GM08714 (cell line): Measurements from ENCODE around the gene ACTL9.

Experiments
- H3K4me3 ChIP-seq: fragments of 200-500 bp; sonication (Bioruptor generic); 2 replicates; pipeline ENCODE4 v1.5.1; 2014; ENCODE audit warnings: mild to moderate bottlenecking, low read length, inconsistent platforms
- ZNF274 ChIP-seq: IDR thresholded peaks from 2 replicates; pipeline ENCODE4 v1.6.1; 2012; ENCODE audit warnings: mild to moderate bottlenecking, low read depth, low read length

ACTL9 gene

GRCh38 chr19:8697671-8698432 is 743 bp downstream of the ACTL9 start:
- TF ChIP-seq ZNF274: no peak

DNA sequence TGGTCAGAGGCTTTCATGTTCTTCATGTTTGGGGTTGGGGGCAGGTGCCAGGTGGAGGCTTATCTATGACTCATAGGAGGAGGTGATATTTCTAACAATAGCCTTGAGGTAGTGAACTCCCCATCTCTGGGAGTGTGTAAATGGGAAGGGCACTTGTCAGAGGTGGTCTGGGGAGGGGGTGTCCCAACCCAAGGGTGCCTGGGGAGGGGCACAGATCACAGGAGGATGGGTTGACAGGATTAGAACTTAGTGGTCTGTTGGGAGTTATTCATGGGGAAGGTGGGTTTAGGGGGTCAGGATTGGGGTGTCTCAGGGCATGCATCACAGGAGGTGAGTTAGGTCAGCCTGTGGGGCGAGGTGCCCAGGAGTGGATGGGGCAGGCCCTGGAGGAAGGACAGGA is 1.6 kb downstream of the ACTL9 start:
- no peak overlapping the region for H3K4me3 ChIP-seq
- no peak for TF ChIP-seq ZNF274

More at GRCh38 chr19:8697671-8698432, 743 bp downstream of the ACTL9 start:
- H3K4me3 ChIP-seq: no peak overlapping the region

DNA sequence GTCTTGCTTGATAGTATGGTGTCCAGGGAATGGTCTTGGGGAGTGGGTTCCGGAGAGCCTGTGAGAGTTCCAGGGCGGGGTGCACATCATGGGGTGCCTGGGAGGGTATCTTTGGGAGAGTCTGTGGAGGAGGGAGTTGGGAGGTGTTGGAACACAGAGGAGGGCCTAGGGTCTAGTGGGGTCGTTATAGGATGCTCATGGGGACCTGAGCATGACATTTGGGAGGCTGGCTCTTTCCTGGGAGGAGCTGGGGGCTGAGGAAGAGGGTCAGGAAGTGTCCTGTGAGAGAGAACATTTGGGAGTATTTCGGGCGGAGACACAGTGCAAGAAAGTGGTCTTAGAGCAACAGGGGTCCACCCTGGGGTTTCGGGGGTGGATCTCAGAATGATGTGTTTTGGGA is 2.7 kb downstream of the ACTL9 start:
- no peak for TF ChIP-seq ZNF274
- no peak overlapping the region for H3K4me3 ChIP-seq

- TF ChIP-seq ZNF274: no peak
- H3K4me3 ChIP-seq: no peak overlapping the region
Observed at GRCh38 chr19:8695501-8695900, 3.1 kb downstream of the ACTL9 start.

- TF ChIP-seq ZNF274: no peak
- H3K4me3 ChIP-seq: no peak overlapping the region
Observed at GRCh38 chr19:8690753-8691539, 7.6 kb downstream of the ACTL9 start.

DNA sequence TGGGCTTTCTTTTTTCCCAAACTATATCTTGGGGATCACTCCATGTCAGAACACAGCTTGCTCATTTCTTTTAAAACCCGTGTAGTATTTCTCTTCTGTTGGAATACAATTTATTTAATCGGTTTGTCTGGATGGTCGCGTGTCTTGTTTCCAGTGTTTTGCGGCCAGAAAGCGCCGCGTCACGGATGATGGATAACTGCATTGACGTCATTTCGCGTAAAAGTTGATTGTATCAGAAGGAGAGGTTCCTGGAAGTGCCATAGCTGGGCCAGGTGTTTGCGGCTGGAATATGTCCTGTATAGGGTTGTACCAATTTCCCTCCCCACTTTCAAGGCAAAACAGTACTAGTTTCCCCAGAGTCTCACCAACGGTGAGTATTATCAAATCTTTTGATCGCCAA is 9.7 kb downstream of the ACTL9 start:
- H3K4me3 ChIP-seq: no peak overlapping the region
- no peak for TF ChIP-seq ZNF274

DNA sequence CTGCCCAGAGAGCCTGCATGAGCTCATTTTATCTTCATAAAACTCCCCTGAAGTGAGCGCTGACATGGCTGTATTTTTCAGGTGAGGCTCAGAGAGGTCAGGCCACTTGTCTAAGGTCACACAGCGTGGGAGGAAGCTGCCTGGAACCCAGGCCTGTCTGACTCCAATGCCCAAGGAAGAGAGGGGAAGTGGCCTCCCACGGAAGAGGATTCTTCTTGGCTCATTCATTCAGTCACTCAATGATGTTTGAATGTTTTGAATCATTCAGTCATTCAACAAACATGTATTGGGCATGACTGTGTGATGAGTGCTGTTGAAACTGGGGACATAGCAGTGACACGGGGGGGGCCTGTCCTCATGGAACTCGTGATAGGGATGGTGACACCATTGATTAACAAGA is 12.0 kb downstream of the ACTL9 start:
- TF ChIP-seq ZNF274: no peak
- H3K4me3 ChIP-seq: no peak overlapping the region

- no peak for TF ChIP-seq ZNF274
- H3K4me3 ChIP-seq: no peak overlapping the region
Observed at GRCh38 chr19:8684001-8684902, 14.3 kb downstream of the ACTL9 start.

GRCh38 chr19:8682931-8683330 is 15.7 kb downstream of the ACTL9 start:
- TF ChIP-seq ZNF274: no peak
- H3K4me3 ChIP-seq: no peak overlapping the region

- H3K4me3 ChIP-seq: no peak overlapping the region
Observed at GRCh38 chr19:8682472-8682871, 16.1 kb downstream of the ACTL9 start.

DNA sequence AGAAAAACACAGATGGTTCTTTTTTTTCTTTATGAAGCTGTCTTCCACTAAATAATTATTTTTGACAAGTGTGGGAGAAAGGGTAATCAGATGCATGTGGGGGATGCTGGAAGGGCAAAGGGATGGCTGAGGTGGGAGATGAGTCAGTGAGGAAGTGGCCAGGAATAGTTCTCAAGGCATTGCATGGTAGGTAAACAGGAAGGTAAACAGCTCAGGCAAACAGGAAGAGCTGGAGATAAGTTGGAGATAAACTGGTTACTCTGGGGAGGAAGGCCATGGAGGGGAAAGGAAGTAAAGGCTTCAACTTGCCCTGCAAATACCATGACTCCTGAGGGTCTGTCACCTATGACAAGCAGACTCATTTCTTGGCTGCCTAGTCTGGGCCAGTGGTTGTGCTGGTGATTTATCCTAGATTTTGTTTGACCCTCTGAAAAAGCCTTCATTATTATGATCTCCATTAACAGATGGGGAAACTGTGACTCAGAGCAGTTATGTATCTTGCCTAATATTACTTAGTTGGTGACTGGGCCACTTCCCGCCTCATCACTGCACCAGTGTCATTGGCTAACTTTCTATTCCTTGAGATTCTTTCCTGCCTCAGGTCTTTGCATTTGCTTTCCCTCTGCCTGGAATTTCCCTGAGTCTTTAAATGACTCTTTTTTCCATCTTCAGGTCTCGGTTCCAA is 17.1 kb downstream of the ACTL9 start:
- TF ChIP-seq ZNF274: no peak
- no peak overlapping the region for H3K4me3 ChIP-seq

More at GRCh38 chr19:8682472-8682871, 16.1 kb downstream of the ACTL9 start:
- no peak for TF ChIP-seq ZNF274

DNA sequence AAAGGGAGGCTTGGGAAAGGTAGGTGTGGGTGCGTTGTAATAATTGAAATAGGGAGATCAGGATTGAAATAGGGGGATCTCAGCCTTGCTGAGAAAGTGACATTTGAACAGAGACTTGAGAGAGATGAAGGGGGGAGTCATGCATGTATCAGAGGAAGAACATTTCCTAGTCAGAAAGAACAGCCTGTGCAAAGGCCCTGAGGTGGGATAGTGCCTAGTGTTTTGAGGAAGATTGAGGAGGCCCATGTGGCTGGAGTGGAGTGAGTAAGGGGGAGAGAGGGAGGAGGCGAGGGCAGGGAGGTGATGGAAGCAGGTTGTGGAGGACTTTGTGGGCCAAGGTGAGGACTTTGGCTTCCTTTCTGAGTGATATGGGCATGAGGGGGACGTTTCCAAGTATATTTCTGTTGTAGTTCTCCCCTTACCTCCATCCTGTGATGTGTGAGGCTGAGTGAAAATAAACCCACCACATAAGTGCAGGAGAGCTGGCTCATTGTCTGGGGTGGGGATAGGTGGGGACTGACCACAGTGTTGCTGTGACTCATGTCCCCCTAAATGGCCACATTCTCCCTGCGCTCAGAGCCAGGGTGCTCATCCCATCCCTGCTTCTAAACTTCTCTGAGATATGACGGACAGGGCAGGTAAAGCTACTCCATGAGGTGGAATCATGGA is 17.8 kb downstream of the ACTL9 start:
- no peak for TF ChIP-seq ZNF274

GRCh38 chr19:8678244-8678807 is 20.3 kb downstream of the ACTL9 start:
- no peak overlapping the region for H3K4me3 ChIP-seq

More for the DNA sequence above, 17.8 kb downstream of the ACTL9 start:
- no peak overlapping the region for H3K4me3 ChIP-seq

More at GRCh38 chr19:8678244-8678807, 20.3 kb downstream of the ACTL9 start:
- TF ChIP-seq ZNF274: no peak
